ENCODE data around the gene MAN2A2.
"Not testable (repeated sequence)": the region's sequence is repeated elsewhere in the genome, so short reads cannot be mapped to it uniquely, and the experiment has no call there.

GRCh38 chr15:90922712-90923322 is 19.7 kb downstream of the MAN2A2 start:
- TF ChIP-seq CTCF (IDR thresholded peaks at IDR 0.05; ENCODE audit: low read depth, low read length, poor library complexity, severe bottlenecking); EZH2phosphoT487 (IDR thresholded peaks at IDR 0.05; ENCODE audit: borderline replicate concordance, low read length): not testable (repeated sequence)

Measured in DOHH2 (cell line).